Nephron (organoid): ENCODE measurements around the gene MLLT10.
"Not testable (repeated sequence)": the region's sequence is repeated elsewhere in the genome, so short reads cannot be mapped to it uniquely, and the experiment has no call there.

Experiments used
- H3K27ac Mint-ChIP-seq, 3 experiments: 2 replicates each; pipeline ENCODE4 v1.8.0; 2020; ENCODE audit warnings: mixed read lengths in 3 of 3, mild to moderate bottlenecking in 2 of 3, moderate library complexity in 1 of 3
- H3K27me3 Mint-ChIP-seq: 2 replicates; pipeline ENCODE4 v1.8.0; 2021; ENCODE audit warnings: low read depth, mild to moderate bottlenecking, moderate library complexity, mixed read lengths
- H3K36me3 Mint-ChIP-seq: 2 replicates; pipeline ENCODE4 v1.8.0; 2020; ENCODE audit warnings: low read depth, mixed read lengths
- H3K4me1 Mint-ChIP-seq: 2 replicates; pipeline ENCODE4 v1.8.0; 2020; ENCODE audit warnings: mixed read lengths
- H3K4me3 Mint-ChIP-seq, 3 experiments: 2 replicates each; pipeline ENCODE4 v1.8.0; 2020; ENCODE audit warnings: mild to moderate bottlenecking in 3 of 3, mixed read lengths in 3 of 3, moderate library complexity in 2 of 3
- H3K9me3 Mint-ChIP-seq: 2 replicates; pipeline ENCODE4 v1.8.0; 2020; ENCODE audit warnings: mixed read lengths
- CTCF ChIP-seq, 3 experiments: fragments of 200-600 bp; sonication (generic); IDR thresholded peaks; one replicate each; pipeline ENCODE4 v1.5.0; 2021; ENCODE audit warnings: antibody characterized with exemption in 3 of 3; ENCODE audit not compliant: unreplicated experiment in 3 of 3

The MLLT10 gene

GRCh38 chr10:21607907-21608306, 73.9 kb downstream of the MLLT10 start:
- H3K4me3 Mint-ChIP-seq = no peak overlapping the region
- TF ChIP-seq CTCF (IDR thresholded peaks at IDR 0.05; ENCODE audit: unreplicated experiment in 3 of 3) = no peak
- H3K27me3 Mint-ChIP-seq = no peaks in the 10 kb centered on the region
- H3K4me1 Mint-ChIP-seq = no peaks in the 10 kb centered on the region
- peaks cover 28% of the 10 kb centered on the region for H3K9me3 Mint-ChIP-seq
- peaks cover 69% of the 10 kb centered on the region for H3K36me3 Mint-ChIP-seq
- H3K27ac Mint-ChIP-seq = no peak overlapping the region

- no peak overlapping the region for H3K27ac Mint-ChIP-seq
These were observed 80.0 kb downstream of the MLLT10 start for GRCh38 chr10:21614000-21614399.

GRCh38 chr10:21617267-21617666, 83.2 kb downstream of the MLLT10 start:
- TF ChIP-seq CTCF (IDR thresholded peaks at IDR 0.05; ENCODE audit: unreplicated experiment in 3 of 3) = no peak
- H3K36me3 Mint-ChIP-seq = peaks cover 33% of the 10 kb centered on the region

More at GRCh38 chr10:21614000-21614399, 80.0 kb downstream of the MLLT10 start:
- H3K36me3 Mint-ChIP-seq = peaks cover 47% of the 10 kb centered on the region
- H3K9me3 Mint-ChIP-seq = peaks cover 11% of the 10 kb centered on the region
- no peaks in the 10 kb centered on the region for H3K4me1 Mint-ChIP-seq
- no peaks in the 10 kb centered on the region for H3K27me3 Mint-ChIP-seq
- no peak overlapping the region for H3K4me3 Mint-ChIP-seq
- no peak for TF ChIP-seq CTCF (IDR thresholded peaks at IDR 0.05; ENCODE audit: unreplicated experiment in 3 of 3)

GRCh38 chr10:21623291-21623690, 89.3 kb downstream of the MLLT10 start:
- Mint-ChIP-seq H3K4me3 (no peak overlapping the region), H3K36me3 (peaks cover 61% of the 10 kb centered on the region), H3K9me3 (no peaks in the 10 kb centered on the region), H3K27me3 (no peaks in the 10 kb centered on the region), H3K27ac (no peak overlapping the region), H3K4me1 (peaks cover 12% of the 10 kb centered on the region)
- no peak for TF ChIP-seq CTCF (IDR thresholded peaks at IDR 0.05; ENCODE audit: unreplicated experiment in 3 of 3)

More at GRCh38 chr10:21617267-21617666, 83.2 kb downstream of the MLLT10 start:
- Mint-ChIP-seq H3K4me1 (no peaks in the 10 kb centered on the region), H3K4me3 (no peak overlapping the region), H3K9me3 (no peaks in the 10 kb centered on the region), H3K27me3 (no peaks in the 10 kb centered on the region), H3K27ac (no peak overlapping the region)

- H3K36me3 Mint-ChIP-seq = peaks cover 55% of the 10 kb centered on the region
- H3K4me1 Mint-ChIP-seq = peaks cover 12% of the 10 kb centered on the region
- not testable (repeated sequence) for H3K4me3 Mint-ChIP-seq, H3K27ac Mint-ChIP-seq, H3K27me3 Mint-ChIP-seq, H3K9me3 Mint-ChIP-seq
These were observed 90.4 kb downstream of the MLLT10 start for GRCh38 chr10:21624421-21624820.

- Mint-ChIP-seq H3K27ac (no peak overlapping the region), H3K4me1 (peaks cover 12% of the 10 kb centered on the region), H3K27me3 (no peaks in the 10 kb centered on the region), H3K36me3 (peaks cover 59% of the 10 kb centered on the region), H3K4me3 (no peak overlapping the region), H3K9me3 (no peaks in the 10 kb centered on the region)
- TF ChIP-seq CTCF (IDR thresholded peaks at IDR 0.05; ENCODE audit: unreplicated experiment in 3 of 3) = no peak
These were observed 90.9 kb downstream of the MLLT10 start for GRCh38 chr10:21624951-21625350.
